ENCODE measurements around the gene ZNF407. TPM values are rescaled to one million over a fixed set of nuclear protein-coding genes. Genes with fewer than 3 reads are reported as not detected.

Gene ZNF407
- total and polyA plus RNA-seq, 7 donors, result 2.4 to 10.2 (median 7.9) TPM

DNA sequence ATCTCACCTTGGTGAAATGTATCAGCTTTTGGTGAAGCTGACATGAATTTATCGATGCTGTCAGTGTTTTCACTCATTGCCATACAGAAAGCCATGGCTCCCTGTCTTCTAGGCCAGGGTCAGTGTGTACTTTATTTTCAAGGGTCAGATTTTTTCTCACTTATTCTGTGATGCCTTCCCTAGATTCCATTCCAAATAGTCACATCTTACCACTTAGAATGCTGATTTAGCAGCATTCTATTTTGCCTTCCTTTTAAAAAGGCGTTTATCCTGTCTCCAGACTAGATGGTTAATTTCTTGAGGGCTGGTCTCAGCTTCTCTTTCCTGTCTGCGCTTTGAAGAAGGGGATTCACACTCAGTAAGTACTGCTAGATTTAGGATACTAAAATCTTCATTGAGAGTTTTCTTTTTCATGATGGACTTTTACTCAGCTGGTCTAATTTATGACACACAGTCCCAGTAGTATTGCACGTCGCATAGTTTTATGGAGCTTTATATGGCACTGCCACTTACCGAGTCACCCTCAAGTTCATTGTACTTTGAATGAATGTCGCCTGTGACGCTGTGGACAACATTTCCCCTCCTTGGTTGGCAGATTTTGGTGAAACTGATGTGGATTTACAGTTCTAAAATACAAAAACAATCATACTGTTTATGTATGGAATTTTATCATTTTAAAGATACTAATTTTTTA lies 194.0 kb downstream of the ZNF407 start:
- WGBS, 3 donors, result 89 to 92% (median 90%) methylated on average over 8 of the region's 8 CpGs
- intact Hi-C loops (cut with DNase I), result no loop called here
- Histone ChIP-seq H3K36me3 (ENCODE audit: insufficient read depth in 1 of 2, low read depth in 1 of 2) (no peaks in the 10 kb centered on the region), H3K4me1 (peaks cover 4% of the 10 kb centered on the region), H3K4me3 (no peak overlapping the region), H3K27ac (no peak overlapping the region), H3K27me3 (ENCODE audit: insufficient read depth in 3 of 3, low read length in 2 of 3) (no peaks in the 10 kb centered on the region), H3K9me3 (no peaks in the 10 kb centered on the region)
- DNase-seq (no peak), ATAC-seq (no peak)
- TF ChIP-seq, protein P1, sequence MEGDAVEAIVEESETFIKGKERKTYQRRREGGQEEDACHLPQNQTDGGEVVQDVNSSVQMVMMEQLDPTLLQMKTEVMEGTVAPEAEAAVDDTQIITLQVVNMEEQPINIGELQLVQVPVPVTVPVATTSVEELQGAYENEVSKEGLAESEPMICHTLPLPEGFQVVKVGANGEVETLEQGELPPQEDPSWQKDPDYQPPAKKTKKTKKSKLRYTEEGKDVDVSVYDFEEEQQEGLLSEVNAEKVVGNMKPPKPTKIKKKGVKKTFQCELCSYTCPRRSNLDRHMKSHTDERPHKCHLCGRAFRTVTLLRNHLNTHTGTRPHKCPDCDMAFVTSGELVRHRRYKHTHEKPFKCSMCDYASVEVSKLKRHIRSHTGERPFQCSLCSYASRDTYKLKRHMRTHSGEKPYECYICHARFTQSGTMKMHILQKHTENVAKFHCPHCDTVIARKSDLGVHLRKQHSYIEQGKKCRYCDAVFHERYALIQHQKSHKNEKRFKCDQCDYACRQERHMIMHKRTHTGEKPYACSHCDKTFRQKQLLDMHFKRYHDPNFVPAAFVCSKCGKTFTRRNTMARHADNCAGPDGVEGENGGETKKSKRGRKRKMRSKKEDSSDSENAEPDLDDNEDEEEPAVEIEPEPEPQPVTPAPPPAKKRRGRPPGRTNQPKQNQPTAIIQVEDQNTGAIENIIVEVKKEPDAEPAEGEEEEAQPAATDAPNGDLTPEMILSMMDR (IDR thresholded peaks at IDR 0.05), result no peak

DNA sequence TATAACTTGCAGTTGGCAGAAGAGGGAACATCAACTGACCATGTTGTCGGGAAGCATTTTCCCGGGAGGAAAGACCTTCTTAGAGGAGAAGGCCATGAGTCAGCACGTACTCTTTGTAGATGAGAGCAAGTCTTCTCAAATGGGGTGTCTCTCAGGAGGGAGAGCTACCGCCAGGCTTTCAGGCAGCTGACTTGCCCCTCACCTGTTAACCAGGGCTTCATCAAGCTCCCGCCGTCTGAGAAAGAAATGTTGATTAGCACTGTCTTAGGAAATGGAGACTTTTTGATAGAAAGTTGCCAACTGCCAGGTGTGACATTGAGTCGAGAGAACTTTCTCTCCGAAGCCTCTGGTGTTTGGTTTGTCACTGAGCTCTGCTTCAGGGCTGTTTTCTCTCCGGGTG lies 196.1 kb downstream of the ZNF407 start:
- DNase-seq (no peak), ATAC-seq (no peak)
- Histone ChIP-seq H3K36me3 (ENCODE audit: insufficient read depth in 1 of 2, low read depth in 1 of 2) (no peaks in the 10 kb centered on the region), H3K27me3 (ENCODE audit: insufficient read depth in 3 of 3, low read length in 2 of 3) (no peaks in the 10 kb centered on the region), H3K4me1 (peaks cover 9% of the 10 kb centered on the region), H3K9me3 (no peaks in the 10 kb centered on the region), H3K4me3 (no peak overlapping the region), H3K27ac (no peak overlapping the region)
- intact Hi-C loops (cut with DNase I), result no loop called here
- 70 to 79% (median 74%) methylated on average over 9 of the region's 9 CpGs for WGBS, 3 donors
- TF ChIP-seq, protein P1 (IDR thresholded peaks at IDR 0.05), result no peak

DNA sequence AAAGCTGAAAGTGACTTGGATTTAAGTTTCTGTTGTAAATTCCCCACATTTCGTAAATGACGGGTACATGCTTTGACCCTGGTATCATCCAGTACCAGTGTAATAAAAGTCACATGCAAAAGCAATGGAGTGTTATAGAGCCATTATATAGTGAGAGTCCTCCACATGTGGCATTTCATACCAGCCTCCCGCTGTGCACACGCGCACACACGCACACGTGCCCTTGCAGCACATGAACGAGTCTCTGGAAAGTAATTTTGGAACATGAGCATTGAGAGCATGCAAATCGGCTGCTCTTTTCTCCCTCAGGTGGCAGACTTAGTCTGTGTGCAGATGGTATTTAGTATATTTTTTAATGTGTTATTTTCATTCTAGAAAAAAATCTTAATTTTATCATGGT lies 198.1 kb downstream of the ZNF407 start:
- H3K27ac ChIP-seq, result no peak overlapping the region
- DNase-seq (no peak), ATAC-seq (no peak)
- H3K4me3 ChIP-seq, result no peak overlapping the region
- peaks cover 9% of the 10 kb centered on the region for H3K4me1 ChIP-seq
- intact Hi-C loops (cut with DNase I), result no loop called here
- TF ChIP-seq, protein P1 (IDR thresholded peaks at IDR 0.05), result no peak
- no peaks in the 10 kb centered on the region for H3K36me3 ChIP-seq (ENCODE audit: insufficient read depth in 1 of 2, low read depth in 1 of 2)
- no peaks in the 10 kb centered on the region for H3K27me3 ChIP-seq (ENCODE audit: insufficient read depth in 3 of 3, low read length in 2 of 3)
- H3K9me3 ChIP-seq, result no peaks in the 10 kb centered on the region
- 87 to 93% (median 87%) methylated on average over 9 of the region's 9 CpGs for WGBS, 3 donors

DNA sequence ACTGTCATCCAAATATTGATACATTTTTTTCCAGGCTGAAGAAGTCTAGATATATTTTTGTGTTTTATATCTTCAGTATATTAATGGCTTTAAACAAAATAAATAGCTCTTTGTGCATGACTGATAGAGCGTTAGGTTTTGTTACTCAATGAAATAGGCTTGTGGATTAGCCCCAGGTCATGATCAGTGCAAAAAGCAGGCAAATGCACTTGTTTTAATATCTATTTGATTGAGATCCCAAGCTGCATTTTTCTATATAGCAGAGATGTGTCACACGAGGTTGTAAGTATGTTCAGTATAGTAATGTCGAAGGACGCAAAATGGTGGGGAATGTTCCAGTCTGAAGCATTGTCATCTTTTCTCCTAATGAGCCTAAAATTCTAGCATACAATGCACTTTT lies 198.5 kb downstream of the ZNF407 start:
- H3K9me3 ChIP-seq, result no peaks in the 10 kb centered on the region
- WGBS, 3 donors, result 82 to 93% (median 85%) methylated on average over 4 of the region's 4 CpGs
- DNase-seq (no peak), ATAC-seq (no peak)
- intact Hi-C loops (cut with DNase I), result no loop called here
- no peak overlapping the region for H3K27ac ChIP-seq
- no peaks in the 10 kb centered on the region for H3K27me3 ChIP-seq (ENCODE audit: insufficient read depth in 3 of 3, low read length in 2 of 3)
- H3K4me3 ChIP-seq, result no peak overlapping the region
- TF ChIP-seq, protein P1 (IDR thresholded peaks at IDR 0.05), result no peak
- no peaks in the 10 kb centered on the region for H3K36me3 ChIP-seq (ENCODE audit: insufficient read depth in 1 of 2, low read depth in 1 of 2)
- peaks cover 9% of the 10 kb centered on the region for H3K4me1 ChIP-seq

All from psoas muscle (tissue), 8 donors.